BE2C (cell line): ENCODE results near the gene LCN2.

Experiments
- DNase-seq: peaks from one replicate; pipeline ENCODE4 v3.0.0-alpha.2; 2020
- H3K27me3 ChIP-seq: fragments of 250-450 bp; sonication (Bioruptor Pico); 2 replicates; pipeline ENCODE4 v1.5.1; 2020; ENCODE audit warnings: mild to moderate bottlenecking
- H3K36me3 ChIP-seq: fragments of 250-450 bp; sonication (Bioruptor Pico); 2 replicates; pipeline ENCODE4 v1.5.1; 2020; ENCODE audit warnings: mild to moderate bottlenecking
- H3K4me1 ChIP-seq: fragments of 250-450 bp; sonication (Bioruptor Pico); 2 replicates; pipeline ENCODE4 v1.5.1; 2020
- H3K4me3 ChIP-seq: 2 replicates; pipeline ENCODE4 v1.5.1; 2011; ENCODE audit warnings: low read depth, low read length
- H3K9me3 ChIP-seq: fragments of 250-450 bp; sonication (Bioruptor Pico); 2 replicates; pipeline ENCODE4 v1.5.1; 2020
- CTCF ChIP-seq: IDR thresholded peaks from 2 replicates; pipeline ENCODE4 v1.5.1; 2012; ENCODE audit warnings: mild to moderate bottlenecking, low read depth, low read length

LCN2 gene

GRCh38 chr9:128143525-128144238 lies 5.6 kb upstream of the LCN2 start:
- Histone ChIP-seq H3K4me3 (no peak overlapping the region), H3K9me3 (no peaks in the 10 kb centered on the region), H3K27me3 (no peaks in the 10 kb centered on the region), H3K36me3 (no peaks in the 10 kb centered on the region), H3K4me1 (no peaks in the 10 kb centered on the region)
- no peak for TF ChIP-seq CTCF
- DNase-seq, result no peak

GRCh38 chr9:128144239-128145181 lies 4.7 kb upstream of the LCN2 start:
- H3K4me3 ChIP-seq, result no peak overlapping the region
- no peaks in the 10 kb centered on the region for H3K9me3 ChIP-seq
- no peak for TF ChIP-seq CTCF
- no peaks in the 10 kb centered on the region for H3K4me1 ChIP-seq
- no peaks in the 10 kb centered on the region for H3K27me3 ChIP-seq
- no peak for DNase-seq
- no peaks in the 10 kb centered on the region for H3K36me3 ChIP-seq

GRCh38 chr9:128145536-128145935 lies 3.7 kb upstream of the LCN2 start:
- H3K36me3 ChIP-seq, result no peaks in the 10 kb centered on the region
- TF ChIP-seq CTCF, result no peak
- H3K4me3 ChIP-seq, result no peak overlapping the region
- no peak for DNase-seq
- no peaks in the 10 kb centered on the region for H3K27me3 ChIP-seq
- H3K9me3 ChIP-seq, result no peaks in the 10 kb centered on the region
- no peaks in the 10 kb centered on the region for H3K4me1 ChIP-seq

- no peaks in the 10 kb centered on the region for H3K36me3 ChIP-seq
- H3K9me3 ChIP-seq, result no peaks in the 10 kb centered on the region
- no peak overlapping the region for H3K4me3 ChIP-seq
- no peak for TF ChIP-seq CTCF
- H3K4me1 ChIP-seq, result no peaks in the 10 kb centered on the region
- peak; percentile 5 for DNase-seq
- H3K27me3 ChIP-seq, result no peaks in the 10 kb centered on the region
These were observed 3.3 kb upstream of the LCN2 start for GRCh38 chr9:128145951-128146351.

- H3K9me3 ChIP-seq, result no peaks in the 10 kb centered on the region
- H3K4me3 ChIP-seq, result no peak overlapping the region
- no peaks in the 10 kb centered on the region for H3K27me3 ChIP-seq
- no peak for TF ChIP-seq CTCF
- H3K4me1 ChIP-seq, result no peaks in the 10 kb centered on the region
- no peaks in the 10 kb centered on the region for H3K36me3 ChIP-seq
- peak; percentile 2 for DNase-seq
These were observed 2.6 kb upstream of the LCN2 start for GRCh38 chr9:128146591-128147120.
